HG02759 (cell line): ENCODE data around the gene RPTOR.

Source experiments
- ATAC-seq: cut with Tn5 transposase; IDR thresholded peaks from one replicate; pipeline ENCODE4 v1.9.1; 2021; ENCODE audit warnings: mild to moderate bottlenecking, moderate library complexity; ENCODE audit not compliant: unreplicated experiment

The RPTOR gene

GRCh38 chr17:80660527-80661198, 116.0 kb downstream of the RPTOR start:
- ATAC-seq: no peak

GRCh38 chr17:80662557-80662956, 117.9 kb downstream of the RPTOR start:
- no peak for ATAC-seq

GRCh38 chr17:80663781-80664206, 119.2 kb downstream of the RPTOR start:
- no peak for ATAC-seq

- ATAC-seq: no peak
Measured at GRCh38 chr17:80664217-80664790, 119.7 kb downstream of the RPTOR start.

- ATAC-seq: no peak
Measured at GRCh38 chr17:80665792-80666191, 121.2 kb downstream of the RPTOR start.

GRCh38 chr17:80666867-80667266, 122.2 kb downstream of the RPTOR start:
- no peak for ATAC-seq

GRCh38 chr17:80667462-80668277, 123.0 kb downstream of the RPTOR start:
- ATAC-seq: no peak

- no peak for ATAC-seq
Measured at GRCh38 chr17:80668375-80669148, 123.9 kb downstream of the RPTOR start.

GRCh38 chr17:80671039-80671824, 126.6 kb downstream of the RPTOR start:
- no peak for ATAC-seq

- ATAC-seq: no peak
Measured at GRCh38 chr17:80671825-80672110, 127.1 kb downstream of the RPTOR start.

GRCh38 chr17:80673152-80673920, 128.7 kb downstream of the RPTOR start:
- ATAC-seq: no peak

- no peak for ATAC-seq
Measured at GRCh38 chr17:80675438-80676095, 130.9 kb downstream of the RPTOR start.

- ATAC-seq: no peak
Measured at GRCh38 chr17:80676096-80676466, 131.4 kb downstream of the RPTOR start.

- no peak for ATAC-seq
Measured at GRCh38 chr17:80676564-80676963, 131.9 kb downstream of the RPTOR start.

- ATAC-seq: no peak
Measured at GRCh38 chr17:80677214-80677756, 132.6 kb downstream of the RPTOR start.

GRCh38 chr17:80679816-80680215, 135.2 kb downstream of the RPTOR start:
- no peak for ATAC-seq

- no peak for ATAC-seq
Measured at GRCh38 chr17:80681215-80681614, 136.6 kb downstream of the RPTOR start.

GRCh38 chr17:80682372-80682771, 137.7 kb downstream of the RPTOR start:
- no peak for ATAC-seq

- no peak for ATAC-seq
Measured at GRCh38 chr17:80683625-80684104, 139.0 kb downstream of the RPTOR start.
